Right kidney (tissue), 9 donors: ENCODE measurements around the gene MPEG1.

Experiments
- DNase-seq: peaks from one replicate; pipeline ENCODE4 v3.0.0-alpha.2; 2016
- long read RNA-seq, 8 donors: transcript quantifications; one replicate each; lab custom pipeline, GENCODE V29; 2026

Gene MPEG1
- long read RNA-seq, donor 1, full-length matches to known transcripts: 24 of 24 reads
- long read RNA-seq, donor 1, partial matches to known transcripts: 0 of 24 reads
- long read RNA-seq, donor 1, other reads (novel, unspliced or antisense): 0 of 24 reads
- long read RNA-seq, donor 2, full-length matches to known transcripts: 11 of 11 reads
- long read RNA-seq, donor 2, partial matches to known transcripts: 0 of 11 reads
- long read RNA-seq, donor 2, other reads (novel, unspliced or antisense): 0 of 11 reads
- long read RNA-seq, donor 3, full-length matches to known transcripts: 13 of 13 reads
- long read RNA-seq, donor 3, partial matches to known transcripts: 0 of 13 reads
- long read RNA-seq, donor 3, other reads (novel, unspliced or antisense): 0 of 13 reads
- long read RNA-seq, donor 4, full-length matches to known transcripts: 21 of 21 reads
- long read RNA-seq, donor 4, partial matches to known transcripts: 0 of 21 reads
- long read RNA-seq, donor 4, other reads (novel, unspliced or antisense): 0 of 21 reads
- long read RNA-seq, donor 5, full-length matches to known transcripts: 20 of 20 reads
- long read RNA-seq, donor 5, partial matches to known transcripts: 0 of 20 reads
- long read RNA-seq, donor 5, other reads (novel, unspliced or antisense): 0 of 20 reads
- long read RNA-seq, donor 6, full-length matches to known transcripts: 22 of 22 reads
- long read RNA-seq, donor 6, partial matches to known transcripts: 0 of 22 reads
- long read RNA-seq, donor 6, other reads (novel, unspliced or antisense): 0 of 22 reads
- long read RNA-seq, donor 7, full-length matches to known transcripts: 27 of 27 reads
- long read RNA-seq, donor 7, partial matches to known transcripts: 0 of 27 reads
- long read RNA-seq, donor 7, other reads (novel, unspliced or antisense): 0 of 27 reads
- long read RNA-seq, donor 8, full-length matches to known transcripts: 25 of 25 reads
- long read RNA-seq, donor 8, partial matches to known transcripts: 0 of 25 reads
- long read RNA-seq, donor 8, other reads (novel, unspliced or antisense): 0 of 25 reads

- DNase-seq: no peak
These were observed at the start of gene MPEG1 for GRCh38 chr11:59212744-59213631. TSS of gene MPEG1 (minus strand) at chr11:59212927. CDS start at chr11:59212865, 62 bp downstream.

- DNase-seq: no peak
These were observed 49.6 kb upstream of the MPEG1 start for GRCh38 chr11:59262177-59262818.

GRCh38 chr11:59261150-59261549 is 48.4 kb upstream of the MPEG1 start:
- no peak for DNase-seq

DNA sequence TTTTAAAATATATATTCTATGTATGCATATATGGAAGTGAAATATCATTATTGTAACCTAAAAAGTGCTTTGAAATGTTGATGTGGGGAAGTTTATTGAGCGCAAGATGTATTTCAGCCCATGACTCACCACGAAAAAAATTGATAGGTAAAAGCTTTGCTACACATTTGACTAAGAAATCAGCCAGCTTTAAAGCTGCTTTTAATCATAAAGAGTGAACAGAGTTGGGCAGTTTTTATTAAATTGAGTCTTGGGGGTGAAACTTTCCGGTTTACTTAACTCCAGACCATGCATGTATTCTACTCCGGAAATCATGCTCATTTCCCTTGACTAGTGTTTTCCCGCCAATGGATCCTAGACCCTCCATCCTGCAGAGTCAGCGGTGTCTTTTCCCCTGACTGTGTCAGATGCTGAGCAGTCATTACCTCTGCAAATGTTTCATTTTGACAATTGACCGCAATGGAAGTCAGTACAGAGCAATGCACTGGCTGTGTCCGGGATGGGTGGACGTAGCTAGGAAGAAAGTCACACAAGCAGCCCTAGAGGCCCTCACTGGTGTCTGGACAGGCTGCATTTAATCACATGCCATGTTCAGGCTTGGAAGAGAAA is 47.2 kb upstream of the MPEG1 start:
- no peak for DNase-seq

GRCh38 chr11:59259047-59259446 is 46.3 kb upstream of the MPEG1 start:
- DNase-seq: no peak

DNA sequence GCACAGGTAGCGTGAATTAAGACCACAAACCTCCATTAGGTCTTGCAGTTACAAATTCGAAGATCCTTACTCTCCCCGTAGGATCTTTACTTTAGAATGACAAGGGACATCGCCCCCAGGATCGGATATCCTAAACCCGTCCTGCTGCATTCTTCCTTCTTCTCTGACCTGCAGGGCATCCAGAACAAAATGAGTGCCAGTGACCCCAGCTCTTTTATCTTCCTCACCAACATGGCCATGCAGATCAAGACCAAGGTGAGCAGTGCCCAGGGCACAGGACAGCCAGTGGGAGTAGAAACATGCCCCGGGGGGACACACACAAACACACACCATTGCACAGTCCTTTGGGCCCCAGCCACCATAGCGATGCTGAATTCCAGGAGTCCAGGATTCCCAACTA is 42.6 kb upstream of the MPEG1 start:
- no peak for DNase-seq

DNA sequence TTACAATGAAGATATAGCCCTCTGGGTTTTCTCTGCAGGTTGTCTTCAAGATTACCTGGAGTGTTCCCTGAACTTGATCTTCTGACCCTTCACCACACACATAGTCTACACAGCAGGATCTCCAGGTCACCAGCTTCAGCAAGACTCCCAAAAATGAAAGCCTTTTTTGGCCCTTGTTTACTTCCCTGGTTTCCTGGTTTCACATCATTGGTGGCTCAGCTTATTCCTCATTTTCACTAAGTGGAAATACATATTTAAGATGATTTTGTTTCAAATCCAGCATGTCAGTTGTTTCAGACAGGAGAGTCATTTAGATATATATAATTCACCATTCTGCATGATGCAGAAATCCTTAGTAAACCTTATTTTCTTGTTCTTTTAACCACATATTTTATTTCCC is 41.6 kb upstream of the MPEG1 start:
- no peak for DNase-seq

DNA sequence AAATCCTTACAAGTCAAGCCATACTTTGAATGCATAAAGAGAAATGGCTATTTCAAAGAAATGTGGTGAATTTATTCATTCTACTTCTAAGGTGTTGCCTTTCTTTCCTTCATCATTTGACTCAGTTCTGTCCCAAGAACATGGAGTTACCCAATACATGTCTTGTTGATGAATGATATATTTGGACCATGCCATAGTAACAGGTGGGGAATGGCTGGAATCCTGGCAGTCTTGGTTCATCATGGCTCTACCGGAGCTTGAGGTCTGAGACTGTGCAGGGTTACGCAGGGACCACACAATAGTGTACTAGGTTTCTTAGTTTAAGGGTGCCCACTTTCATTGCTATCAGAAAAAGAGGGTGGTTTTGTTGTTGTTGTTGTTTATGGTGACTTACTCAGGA is 40.3 kb upstream of the MPEG1 start:
- no peak for DNase-seq

DNA sequence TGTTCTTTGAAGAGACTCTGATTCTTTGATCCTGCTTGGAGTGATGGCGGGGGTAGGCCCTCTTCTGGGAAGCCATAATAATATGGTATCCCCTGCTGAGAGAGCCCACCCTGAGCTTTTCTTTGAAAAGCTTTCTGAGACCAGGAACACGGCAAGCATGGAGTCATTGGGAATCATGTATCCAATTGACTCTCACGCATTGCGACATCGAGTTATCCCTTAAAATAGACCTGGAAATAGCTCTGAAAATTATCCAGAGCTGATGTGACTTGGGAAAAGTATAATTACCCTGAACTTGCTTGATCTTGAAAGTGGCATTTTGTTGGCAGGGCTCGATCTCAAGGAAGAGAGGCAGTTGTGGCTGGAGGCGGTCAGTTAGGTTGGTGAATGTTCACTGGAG is 36.8 kb upstream of the MPEG1 start:
- DNase-seq: no peak

DNA sequence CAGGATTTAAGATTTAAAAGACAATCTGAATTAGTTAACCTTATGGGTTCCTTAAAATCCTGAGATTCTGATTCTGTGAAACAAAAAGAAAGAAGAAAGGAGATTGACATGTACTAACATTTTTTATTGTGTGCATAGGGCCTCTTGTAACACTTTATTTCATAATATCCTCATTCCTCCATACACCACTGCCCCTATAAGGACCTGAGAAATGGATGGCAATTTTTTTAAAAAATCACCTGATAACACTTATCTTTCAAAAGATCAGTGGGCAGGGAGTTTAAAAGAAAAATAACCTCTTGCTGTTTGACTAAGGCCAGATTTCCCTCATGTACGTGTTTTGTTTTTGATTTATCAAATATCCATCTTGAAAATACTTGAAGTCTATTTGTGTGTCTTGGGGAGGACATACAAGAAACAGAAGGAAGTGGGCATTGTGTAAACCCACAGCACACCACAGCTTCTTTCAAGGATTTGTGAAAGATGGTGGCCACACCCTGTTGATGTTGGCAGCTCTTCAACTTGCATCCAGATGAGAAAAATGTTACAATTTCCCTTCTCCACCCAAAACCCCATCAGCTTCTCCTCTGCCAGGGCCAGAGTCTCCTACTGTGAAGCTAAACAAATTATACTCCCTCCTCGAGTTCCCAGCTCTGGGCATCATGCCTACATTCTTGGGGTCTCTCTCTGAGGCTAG is 35.0 kb upstream of the MPEG1 start:
- DNase-seq: no peak

DNA sequence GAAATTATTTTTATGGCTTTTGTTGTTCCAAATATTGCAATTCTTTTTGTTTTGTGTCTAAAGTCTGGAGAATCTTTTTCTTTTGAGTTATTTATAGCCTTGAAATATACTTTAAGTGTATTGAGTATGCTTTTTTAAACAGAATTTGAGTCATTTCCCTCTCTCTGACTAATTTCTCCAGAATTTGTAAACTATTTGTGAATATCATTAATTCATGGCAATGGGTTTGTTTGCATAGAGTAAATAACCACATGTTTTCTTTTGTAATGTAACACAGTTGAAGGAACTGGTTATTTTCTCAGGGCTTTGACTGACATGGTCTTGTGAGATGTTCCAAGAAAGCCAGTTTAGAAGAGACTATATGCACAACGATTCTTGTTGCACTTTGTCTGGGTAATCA is 30.9 kb upstream of the MPEG1 start:
- no peak for DNase-seq

DNA sequence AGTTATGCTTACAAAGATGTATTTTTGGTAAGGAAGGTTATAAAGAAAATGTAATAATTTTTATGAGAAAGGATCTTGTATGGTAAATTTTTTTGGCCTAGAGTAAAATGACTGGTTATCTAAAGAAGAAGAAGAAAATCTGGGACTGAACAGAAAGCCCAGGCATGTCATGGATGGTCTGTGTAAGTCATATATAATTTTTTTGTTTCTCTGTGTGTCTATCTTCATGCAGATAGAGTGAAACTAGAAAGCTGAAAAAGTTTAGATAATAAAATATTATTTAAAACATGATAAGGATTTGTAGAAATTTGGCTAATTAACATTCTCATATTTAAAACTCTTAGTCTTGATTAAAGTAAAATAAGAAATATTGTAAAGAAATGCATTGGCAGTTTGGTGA is 27.6 kb upstream of the MPEG1 start:
- DNase-seq: no peak

GRCh38 chr11:59226396-59226795 is 13.7 kb upstream of the MPEG1 start:
- no peak for DNase-seq

GRCh38 chr11:59225017-59225416 is 12.3 kb upstream of the MPEG1 start:
- DNase-seq: no peak

DNA sequence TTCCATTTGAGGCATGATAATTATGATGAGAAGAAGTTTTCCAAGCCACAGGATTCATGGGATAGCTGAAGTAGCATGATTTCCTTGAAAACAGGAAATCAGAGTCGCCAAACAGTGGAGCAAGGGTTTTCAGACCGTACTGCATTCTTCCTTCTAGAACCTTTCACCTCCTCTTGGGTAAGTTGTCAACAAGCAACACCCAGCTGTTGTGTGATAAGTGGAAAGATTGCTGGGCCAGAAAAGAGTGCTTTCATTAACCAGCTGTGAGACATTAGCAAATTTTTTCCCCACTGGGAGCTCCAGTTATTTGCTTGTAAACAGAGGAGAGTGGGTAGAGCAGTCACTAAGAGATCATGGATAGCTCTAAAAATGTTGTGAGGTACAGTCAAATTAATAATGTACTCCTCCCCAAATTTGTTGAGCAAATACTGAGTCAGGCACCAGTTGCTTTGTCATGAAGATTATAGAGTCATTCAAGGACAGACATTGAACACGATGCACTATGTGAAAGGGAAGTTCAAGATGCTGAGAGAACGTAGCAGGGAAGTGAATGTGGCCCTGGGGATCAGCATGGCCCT is 11.7 kb upstream of the MPEG1 start:
- DNase-seq: no peak

GRCh38 chr11:59223611-59224010 is 10.9 kb upstream of the MPEG1 start:
- no peak for DNase-seq

DNA sequence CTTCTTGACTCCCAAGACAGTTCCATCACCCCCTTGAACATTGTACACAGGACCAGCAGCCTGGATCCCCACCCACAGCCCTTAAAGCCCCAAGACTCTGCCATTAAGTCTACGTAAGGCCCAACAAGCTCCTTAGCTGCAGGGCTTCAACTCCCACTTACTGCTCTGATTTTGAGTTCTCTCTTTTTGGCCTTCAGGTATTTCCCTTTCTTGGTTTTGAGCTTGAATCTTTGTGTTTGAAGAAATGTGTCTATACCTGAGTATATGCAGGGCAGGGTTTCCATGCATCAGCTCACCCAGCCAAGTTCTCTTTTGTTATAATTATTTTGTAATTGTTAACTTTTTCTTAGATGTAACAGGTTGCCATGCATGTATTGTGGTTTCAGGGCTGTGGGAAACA is 10.4 kb upstream of the MPEG1 start:
- no peak for DNase-seq

- no peak for DNase-seq
These were observed 9.8 kb upstream of the MPEG1 start for GRCh38 chr11:59222464-59223060.

DNA sequence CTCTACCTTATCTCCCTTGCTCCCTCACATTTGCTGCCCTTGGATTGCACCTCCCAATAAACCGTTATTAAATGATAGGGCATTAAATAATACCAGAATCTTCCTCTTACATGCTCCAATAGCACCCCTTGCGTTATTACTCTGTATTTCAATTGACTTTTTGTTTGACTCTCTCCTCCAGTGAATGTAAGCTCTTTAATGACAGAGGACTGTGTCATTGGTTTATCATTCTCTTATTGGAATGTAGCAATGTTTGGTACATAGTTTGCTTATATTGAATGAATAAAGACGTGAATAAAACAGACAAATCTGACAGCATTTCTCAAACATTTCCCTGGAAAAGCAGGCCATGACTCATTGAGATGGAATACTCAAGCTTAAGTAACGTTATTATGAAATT is 8.7 kb upstream of the MPEG1 start:
- DNase-seq: no peak

- no peak for DNase-seq
These were observed 7.1 kb upstream of the MPEG1 start for GRCh38 chr11:59219836-59220235.
